Stimulated activated CD4-positive, alpha-beta T cell treated with anti-CD3 and anti-CD28 coated beads, TNF-alpha, amount 100 ng/mL, for 24 hours (primary cell): Measurements from ENCODE around the gene PARP9.
"Not testable (repeated sequence)": the region's sequence is repeated elsewhere in the genome, so short reads cannot be mapped to it uniquely, and the experiment has no call there.

ENCODE experiments used
- DNase-seq, 3 experiments: peaks; one replicate each; pipeline ENCODE4 v3.0.0-alpha.2; 2020; ENCODE audit warnings: low read depth in 3 of 3

Gene PARP9

DNA sequence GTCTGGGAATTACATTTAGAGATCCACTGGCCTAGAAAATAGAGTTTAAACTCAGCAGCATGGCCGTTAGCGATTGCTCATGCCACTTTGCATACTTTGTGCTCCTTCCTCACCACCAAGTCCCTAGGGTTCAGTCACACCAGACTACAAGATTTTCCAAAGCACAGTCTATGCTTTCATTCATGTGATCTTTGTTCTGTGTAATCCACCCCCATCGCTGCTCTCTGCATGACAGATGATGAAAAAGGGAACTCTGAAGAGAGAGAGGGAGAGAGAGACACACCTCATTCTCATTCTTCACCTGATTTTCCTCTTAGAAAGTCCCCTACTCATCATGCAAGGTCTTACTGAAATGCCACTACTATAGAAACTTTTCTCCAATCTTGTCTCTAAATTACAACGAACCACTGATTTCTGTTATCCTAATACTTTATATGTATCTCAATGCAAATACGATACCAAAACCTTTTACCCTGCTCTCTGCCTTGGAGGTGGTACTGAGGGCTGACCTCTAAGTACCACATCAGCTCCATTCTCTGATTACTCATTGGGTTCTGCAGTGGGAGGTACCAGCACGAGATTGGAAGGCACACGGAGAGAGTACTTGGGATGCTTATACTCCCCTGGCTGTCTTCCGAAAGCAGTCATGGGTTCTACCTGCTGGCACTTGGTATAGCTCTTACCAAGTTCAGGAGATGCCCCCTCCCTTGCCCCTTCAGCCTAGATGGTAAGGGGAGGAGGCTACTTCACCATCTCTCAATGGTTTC lies 12.3 kb upstream of the PARP9 start:
- DNase-seq: peak in 2 of 3 experiments; percentile 31 to 59

DNA sequence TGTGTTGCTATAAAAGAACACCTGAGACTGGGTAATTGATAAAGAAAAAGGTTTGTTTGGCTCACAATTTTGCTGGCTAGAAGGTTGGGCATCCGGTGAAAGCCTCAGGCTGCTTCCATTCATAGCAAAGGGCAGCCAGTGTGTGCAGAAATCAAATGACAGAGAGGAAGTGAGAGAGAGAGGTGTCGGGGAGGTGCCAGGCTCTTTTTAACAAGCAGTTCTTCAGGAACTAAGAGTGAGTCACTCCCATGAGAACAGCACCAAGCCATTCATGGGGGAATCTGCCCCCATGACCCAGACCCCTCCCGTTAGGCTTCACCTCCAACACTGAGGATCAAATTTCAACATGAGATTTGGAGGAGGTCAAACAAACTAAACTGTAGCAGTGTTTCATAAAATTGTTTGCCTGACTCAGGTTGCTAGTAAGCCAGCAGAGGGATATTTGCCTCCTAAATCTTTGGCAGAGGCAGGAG lies 8.9 kb upstream of the PARP9 start:
- DNase-seq: peak in 1 of 3 experiments; percentile 15

GRCh38 chr3:122568755-122569154 lies 4.7 kb upstream of the PARP9 start:
- DNase-seq: no peak

GRCh38 chr3:122568131-122568530 lies 4.0 kb upstream of the PARP9 start:
- not testable (repeated sequence) for DNase-seq

DNA sequence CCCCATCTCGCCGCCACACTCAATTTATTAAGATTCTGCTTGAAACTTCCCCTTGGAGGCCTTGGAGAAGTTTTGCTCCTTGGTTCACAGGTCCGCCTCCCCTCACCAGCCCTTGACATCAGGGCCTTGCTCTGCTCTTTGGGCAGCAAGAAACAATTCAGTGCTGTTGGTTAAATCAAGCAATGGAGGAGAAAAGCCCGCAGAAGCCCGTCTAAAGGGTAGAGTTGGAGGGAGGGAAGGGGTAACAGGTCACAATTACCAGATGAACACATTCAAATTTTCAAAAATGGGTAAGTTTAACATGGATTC lies 429 bp downstream of the PARP9 start:
- DNase-seq: peak in 1 of 3 experiments; percentile 11

DNA sequence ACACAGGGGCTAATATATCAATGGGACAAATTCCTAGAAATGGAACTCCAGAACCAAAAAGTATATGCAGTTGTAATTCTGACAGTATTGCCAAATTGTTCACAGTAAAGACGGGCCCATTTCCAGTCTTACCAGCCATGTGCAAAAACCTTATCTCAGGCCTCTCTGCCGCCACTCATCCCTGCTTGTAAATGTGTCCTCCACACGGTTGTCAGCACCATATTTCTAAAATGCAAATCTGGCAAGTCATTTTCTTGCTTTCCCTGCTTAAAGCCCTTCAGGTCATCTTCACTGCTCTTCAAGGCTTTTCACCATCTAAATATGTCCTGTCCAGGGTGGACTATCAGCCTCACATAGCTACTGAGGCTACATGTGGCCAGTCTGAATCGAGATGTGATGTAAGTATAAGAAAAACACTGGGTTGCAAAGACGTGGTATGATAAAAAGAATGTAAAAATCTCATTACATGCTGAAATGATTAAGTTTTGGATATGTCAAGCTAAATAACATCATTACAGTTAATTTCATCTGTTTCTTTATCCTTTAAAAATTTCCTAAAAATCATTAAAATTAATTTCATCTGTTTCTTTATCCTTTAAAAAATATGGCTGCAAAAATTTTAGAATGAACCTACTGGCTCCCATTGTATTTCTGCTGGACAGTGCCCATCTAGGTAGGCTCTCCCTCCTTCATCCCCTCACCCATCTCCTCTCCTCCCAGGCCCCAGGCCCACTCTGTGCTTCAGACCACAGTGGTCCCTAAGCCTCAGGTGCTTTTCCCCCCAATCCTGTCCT lies 980 bp downstream of the PARP9 start:
- DNase-seq: no peak

- peak in 2 of 3 experiments; percentile 26 to 58 for DNase-seq
Observed at GRCh38 chr3:122560680-122561079, 3.4 kb downstream of the PARP9 start.

GRCh38 chr3:122559906-122560305 lies 4.2 kb downstream of the PARP9 start:
- DNase-seq: no peak

DNA sequence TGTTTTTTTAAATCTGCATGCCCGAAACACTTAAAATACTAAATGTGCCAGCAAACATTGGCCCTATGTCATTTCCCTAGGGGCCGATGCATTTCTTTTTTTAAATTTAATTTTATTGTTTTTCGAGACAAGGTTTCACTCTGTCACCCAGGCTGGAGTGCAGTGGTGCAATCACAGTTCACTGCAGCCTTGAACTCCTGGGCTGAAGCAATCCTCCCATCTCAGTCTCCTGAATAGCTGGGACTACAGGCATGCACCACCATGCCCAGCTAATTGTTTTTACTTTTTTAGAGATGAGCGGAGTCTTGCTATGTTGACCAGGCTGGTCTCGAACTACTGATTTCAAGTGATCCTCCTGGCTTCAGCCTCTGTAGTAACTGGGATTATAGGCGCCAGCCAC lies 5.5 kb downstream of the PARP9 start:
- DNase-seq: no peak

- DNase-seq: no peak
Observed at GRCh38 chr3:122557356-122557755, 6.7 kb downstream of the PARP9 start.

DNA sequence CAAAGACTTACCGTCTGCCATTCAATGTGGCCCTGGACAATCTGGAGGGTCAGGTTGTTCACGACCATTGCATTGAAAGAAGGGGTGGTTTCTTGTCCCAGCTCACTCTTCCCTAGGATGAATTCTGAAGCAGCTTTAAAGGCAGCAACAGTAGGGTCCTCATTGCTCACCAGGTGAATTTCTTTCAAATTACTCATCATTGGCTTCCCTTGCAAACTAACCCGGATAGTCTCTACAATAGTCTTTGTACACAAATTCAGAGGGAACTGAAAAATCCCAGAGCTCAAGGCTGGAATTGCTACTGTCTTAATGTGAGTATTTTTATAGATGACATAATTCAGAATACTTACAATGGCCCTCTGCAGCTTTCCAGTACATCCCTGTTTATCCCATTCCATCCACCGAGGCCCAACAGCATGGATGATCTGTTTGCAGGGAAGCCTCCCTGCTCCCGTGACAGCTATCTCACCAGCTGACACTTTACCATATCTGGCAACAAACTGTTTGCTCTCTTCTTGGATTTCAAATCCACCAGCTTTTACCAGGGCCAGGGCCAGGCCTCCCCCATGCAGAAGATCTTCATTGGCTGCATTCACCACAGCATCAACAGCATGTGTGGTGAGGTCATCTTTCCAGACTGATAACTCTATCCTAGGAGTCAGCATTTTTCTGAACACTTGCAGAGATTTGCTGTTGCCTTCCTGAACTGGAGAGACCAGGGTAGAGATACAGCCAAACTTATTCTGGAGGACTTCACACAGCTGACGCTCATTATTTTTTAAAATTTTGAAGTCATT lies 8.6 kb downstream of the PARP9 start:
- no peak for DNase-seq

GRCh38 chr3:122553171-122553570 lies 10.9 kb downstream of the PARP9 start:
- no peak for DNase-seq

DNA sequence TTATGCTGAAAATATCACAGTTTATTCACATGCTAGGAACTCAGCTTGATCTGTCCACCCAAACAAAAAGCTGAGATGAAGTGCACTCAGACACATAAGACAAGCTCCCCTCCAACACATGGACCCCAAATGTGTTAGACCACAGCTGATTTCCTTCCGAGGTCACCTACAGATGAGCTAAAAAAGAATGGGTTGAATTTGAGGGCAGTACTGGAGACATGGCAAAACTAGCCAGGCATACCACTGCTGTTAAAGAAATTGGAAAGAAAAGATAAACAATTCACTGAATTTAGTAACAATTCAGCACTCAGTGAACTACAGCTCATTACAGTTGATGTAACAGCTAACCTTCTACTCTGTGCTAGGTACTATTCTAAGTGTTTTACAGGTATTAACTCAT lies 15.5 kb downstream of the PARP9 start:
- DNase-seq: no peak

GRCh38 chr3:122548076-122548475 lies 16.0 kb downstream of the PARP9 start:
- DNase-seq: no peak

- DNase-seq: no peak
Observed at GRCh38 chr3:122546151-122546550, 17.9 kb downstream of the PARP9 start.

DNA sequence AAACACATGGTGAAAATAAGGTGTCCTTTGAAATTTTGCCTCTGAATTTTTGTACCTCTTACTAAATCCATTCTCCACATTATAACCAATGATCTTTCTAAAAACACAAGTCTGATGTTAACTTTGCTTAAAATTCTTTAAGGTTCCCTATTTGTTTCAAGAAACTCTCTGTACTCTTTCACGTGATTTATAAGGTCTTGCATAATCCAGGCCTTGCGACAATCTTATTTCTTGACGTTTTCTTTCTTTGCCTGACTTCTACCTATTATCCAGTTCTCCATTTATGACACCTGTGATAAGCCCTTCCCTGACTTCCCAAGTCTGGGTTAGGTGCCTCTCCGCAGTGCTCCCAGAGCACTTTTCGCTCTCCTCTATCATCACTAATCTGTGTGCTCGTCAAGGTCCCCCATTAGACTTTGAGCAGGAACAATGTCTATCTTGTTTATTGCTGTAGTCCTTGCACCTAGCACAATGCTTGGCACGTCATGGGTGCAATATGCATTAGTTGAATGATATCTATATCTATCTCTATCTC lies 25.1 kb downstream of the PARP9 start:
- DNase-seq: no peak

DNA sequence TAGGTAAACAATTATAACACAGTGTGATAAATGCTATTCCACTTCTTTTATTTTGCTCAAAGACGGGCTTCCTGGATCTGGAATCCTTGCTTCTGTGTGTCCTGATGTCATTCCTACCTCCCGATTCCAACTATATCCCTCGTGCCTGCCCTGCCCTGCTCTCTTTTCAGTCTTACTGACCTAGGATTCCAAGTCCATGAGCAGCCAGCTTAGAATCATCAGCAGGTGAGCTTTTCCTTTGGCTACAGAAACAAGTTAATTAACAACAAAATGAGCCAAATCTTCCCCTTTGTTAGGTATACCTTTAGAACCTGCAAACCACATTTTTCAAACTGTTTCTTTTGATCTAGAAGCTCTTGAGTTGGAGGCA lies 27.5 kb downstream of the PARP9 start:
- no peak for DNase-seq

GRCh38 chr3:122535964-122536631 lies 28.0 kb downstream of the PARP9 start:
- DNase-seq: no peak

DNA sequence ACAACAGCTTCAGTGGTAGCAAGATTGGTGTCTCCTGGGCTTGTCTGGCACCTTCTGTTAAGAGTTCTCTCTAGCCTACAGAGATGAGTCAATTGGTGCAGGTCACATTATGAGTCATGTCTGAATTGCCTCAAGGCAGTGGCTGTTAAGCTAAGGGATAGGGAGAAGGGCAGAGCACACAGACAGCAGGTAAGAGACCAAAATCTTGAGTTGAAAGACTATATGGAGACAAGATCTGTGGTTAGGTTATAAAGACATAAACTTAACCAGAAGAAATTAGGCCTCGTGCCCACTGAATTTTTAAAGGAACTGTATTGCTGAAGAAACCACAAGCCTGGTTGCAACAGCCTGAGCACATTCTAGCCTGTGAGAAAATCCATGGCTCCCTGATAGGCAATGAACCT lies 30.2 kb downstream of the PARP9 start:
- DNase-seq: peak; percentile 11 to 28 (median 25)

DNA sequence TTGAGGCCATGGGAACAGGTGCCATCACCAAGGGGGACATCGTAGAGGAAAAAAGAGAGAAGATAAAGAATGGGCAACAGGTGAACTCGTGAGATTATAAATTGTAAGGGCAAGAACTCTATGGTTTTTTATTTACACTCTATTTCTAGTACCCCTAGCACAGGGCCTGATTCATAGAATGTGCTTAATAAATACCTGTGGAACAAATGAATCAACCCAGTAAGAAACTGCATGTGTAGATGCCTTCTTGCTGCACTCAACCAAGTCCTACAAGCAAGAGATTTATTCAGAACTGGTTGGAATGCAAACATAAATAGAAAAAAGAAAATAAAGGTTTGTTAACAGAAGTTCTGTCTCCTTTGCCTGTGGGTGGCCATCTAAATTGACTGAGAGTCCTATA lies 30.6 kb downstream of the PARP9 start:
- DNase-seq: no peak

- DNase-seq: no peak
Observed at GRCh38 chr3:122530164-122530563, 33.9 kb downstream of the PARP9 start.

DNA sequence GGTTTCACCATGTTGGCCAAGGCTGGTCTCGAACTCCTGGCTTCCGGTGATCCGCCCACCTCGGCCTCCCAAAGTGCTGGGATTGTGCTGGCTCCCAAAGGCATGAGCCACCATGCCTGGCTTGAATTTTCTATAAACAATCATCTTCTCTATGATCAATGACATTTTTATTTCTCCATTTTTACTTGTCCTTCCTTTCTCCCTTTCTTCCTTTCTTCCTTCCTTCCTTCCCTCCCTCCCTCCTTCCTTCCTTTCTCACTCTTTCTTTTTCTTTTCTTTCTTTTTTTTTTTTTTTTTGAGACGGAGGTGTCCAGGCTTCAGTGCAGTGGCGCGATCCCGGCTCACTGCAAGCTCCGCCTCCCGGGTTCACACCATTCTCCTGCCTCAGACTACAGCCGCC lies 40.8 kb downstream of the PARP9 start:
- no peak for DNase-seq
